GM23338 (cell line): ENCODE data around the gene CPLX1. TPM values are rescaled to one million over a fixed set of nuclear protein-coding genes. Genes with fewer than 3 reads are reported as not detected.

ENCODE experiments used
- ATAC-seq: fragments of 200-7000 bp; cut with Tn5 transposase; 3 replicates; pipeline ENCODE4 v1.9.1; 2020
- DNase-seq: peaks from one replicate; pipeline ENCODE4 v3.0.0-alpha.2; 2015; ENCODE audit warnings: low spot score
- H2AFZ ChIP-seq: fragments of 200-600 bp; sonication (generic); 2 replicates; pipeline ENCODE4 v1.8.0; 2016; ENCODE audit warnings: antibody characterized with exemption, mild to moderate bottlenecking, moderate library complexity
- H3F3A ChIP-seq: fragments of 200-600 bp; sonication (generic); replicated peaks from 2 replicates; pipeline ENCODE4 v1.8.0; 2017; ENCODE audit warnings: antibody characterized with exemption, mixed run types, low read depth
- H3K27ac ChIP-seq: fragments of 200-600 bp; sonication (generic); 2 replicates; pipeline ENCODE4 v1.6.1; 2016; ENCODE audit warnings: low read depth
- H3K27me3 ChIP-seq: fragments of 200-600 bp; sonication (generic); 2 replicates; pipeline ENCODE4 v1.8.0; 2016; ENCODE audit warnings: mild to moderate bottlenecking, mixed run types, moderate library complexity; ENCODE audit not compliant: insufficient read depth
- H3K36me3 ChIP-seq: fragments of 200-600 bp; sonication (generic); 2 replicates; pipeline ENCODE4 v1.8.0; 2016; ENCODE audit warnings: mild to moderate bottlenecking; ENCODE audit not compliant: insufficient read depth
- H3K4me1 ChIP-seq: fragments of 200-600 bp; sonication (generic); 2 replicates; pipeline ENCODE4 v1.8.0; 2016; ENCODE audit warnings: mild to moderate bottlenecking, moderate library complexity; ENCODE audit not compliant: insufficient read depth
- H3K4me2 ChIP-seq: fragments of 200-600 bp; sonication (generic); 2 replicates; pipeline ENCODE4 v1.7.1; 2017; ENCODE audit warnings: mixed run types
- H3K4me3 ChIP-seq: fragments of 200-600 bp; sonication (generic); 2 replicates; pipeline ENCODE4 v1.6.1; 2016; ENCODE audit warnings: mixed run types
- H3K79me2 ChIP-seq: fragments of 200-600 bp; sonication (generic); replicated peaks from 2 replicates; pipeline ENCODE4 v1.8.0; 2017; ENCODE audit warnings: mild to moderate bottlenecking; ENCODE audit not compliant: insufficient read depth
- H3K9me2 ChIP-seq: fragments of 200-600 bp; sonication (generic); 2 replicates; pipeline ENCODE4 v1.8.0; 2017; ENCODE audit not compliant: insufficient read depth
- H4K20me1 ChIP-seq: fragments of 200-600 bp; sonication (generic); replicated peaks from 2 replicates; pipeline ENCODE4 v1.8.0; 2017; ENCODE audit warnings: mild to moderate bottlenecking; ENCODE audit not compliant: insufficient read depth
- H3K27ac Mint-ChIP-seq: 2 replicates; pipeline ENCODE4 v1.8.0; 2020; ENCODE audit warnings: inconsistent platforms, mild to moderate bottlenecking, moderate library complexity, mixed read lengths
- H3K27me3 Mint-ChIP-seq: 3 replicates; pipeline ENCODE4 v1.8.0; 2022; ENCODE audit warnings: low read depth, mild to moderate bottlenecking, moderate library complexity, mixed read lengths, inconsistent platforms; ENCODE audit not compliant: insufficient read depth, poor library complexity
- H3K36me3 Mint-ChIP-seq: 3 replicates; pipeline ENCODE4 v1.8.0; 2021; ENCODE audit warnings: low read depth, mild to moderate bottlenecking, inconsistent platforms, moderate library complexity, mixed read lengths
- H3K4me1 Mint-ChIP-seq: 3 replicates; pipeline ENCODE4 v1.8.0; 2020; ENCODE audit warnings: mild to moderate bottlenecking, inconsistent platforms, mixed read lengths
- H3K4me3 Mint-ChIP-seq: 3 replicates; pipeline ENCODE4 v1.8.0; 2021; ENCODE audit warnings: moderate library complexity, mild to moderate bottlenecking, inconsistent platforms, mixed read lengths
- H3K9me3 Mint-ChIP-seq: 3 replicates; pipeline ENCODE4 v1.8.0; 2020; ENCODE audit warnings: moderate library complexity, mild to moderate bottlenecking, inconsistent platforms, mixed read lengths
- CTCF ChIP-seq, 2 experiments: fragments of 200-600 bp in 1 of 2; sonication (generic) in 1 of 2; conservative IDR thresholded peaks; 2 replicates each; pipeline versions ENCODE4 v1.5.1 to v1.6.1; 2016 to 2017; ENCODE audit warnings: antibody characterized with exemption in 2 of 2, low read depth in 2 of 2, mild to moderate bottlenecking in 2 of 2, moderate library complexity in 1 of 2
- ETS1 ChIP-seq: IDR thresholded peaks from 2 replicates; pipeline ENCODE4 v1.6.1; 2016; ENCODE audit warnings: antibody characterized with exemption
- EZH2 ChIP-seq: fragments of 200-600 bp; sonication (generic); IDR thresholded peaks from one replicate; pipeline ENCODE4 v1.8.0; 2017; ENCODE audit warnings: antibody characterized with exemption, mild to moderate bottlenecking, low read depth; ENCODE audit not compliant: unreplicated experiment
- EZH2phosphoT487 ChIP-seq: fragments of 200-600 bp; sonication (generic); IDR thresholded peaks from one replicate; pipeline ENCODE4 v1.8.1; 2018; ENCODE audit warnings: antibody characterized with exemption; ENCODE audit not compliant: unreplicated experiment
- NANOG ChIP-seq: IDR thresholded peaks from 2 replicates; pipeline ENCODE4 v1.6.1; 2016; ENCODE audit warnings: antibody characterized with exemption, borderline replicate concordance
- POLR2AphosphoS5 ChIP-seq: IDR thresholded peaks from 2 replicates; pipeline ENCODE4 v1.6.1; 2016; ENCODE audit warnings: antibody characterized with exemption, low read depth
- REST ChIP-seq: IDR thresholded peaks from one replicate; pipeline ENCODE4 v1.6.1; 2018; ENCODE audit warnings: antibody characterized with exemption; ENCODE audit not compliant: unreplicated experiment
- STAT1 ChIP-seq: IDR thresholded peaks from one replicate; pipeline ENCODE4 v1.6.1; 2016; ENCODE audit warnings: antibody characterized with exemption; ENCODE audit not compliant: unreplicated experiment
- ZNF331 ChIP-seq: fragments of 250-450 bp; sonication (Bioruptor Pico); IDR thresholded peaks from 2 replicates; pipeline ENCODE4 v1.5.0; 2020; ENCODE audit warnings: low read depth, mild to moderate bottlenecking, moderate library complexity
- polyA plus RNA-seq: library from polyadenylated mRNA; unstranded; fragments of >200 nt; fragmentation: Nextera tagmentation; extraction: Ambion mirVana; gene quantifications from 2 replicates; pipeline ENCODE4 v1.2.1, GENCODE V29; 2016
- total RNA-seq: library from RNA; depleted of rRNA; stranded (reverse); fragments of >200 nt; shearing (Covaris generic); gene quantifications from 2 replicates; pipeline ENCODE4 v1.2.3, GENCODE V29; 2014

CPLX1 gene
- total and polyA plus RNA-seq, 2 experiments from 2014 or later: 0.86 to 0.97 TPM

- no peak overlapping the region for H3K4me3 Mint-ChIP-seq
These were observed 53.2 kb downstream of the CPLX1 start for GRCh38 chr4:772776-773175.

GRCh38 chr4:772118-772517 lies 53.8 kb downstream of the CPLX1 start:
- Histone ChIP-seq H2AFZ (no peak overlapping the region), H3K27ac (no peak overlapping the region), H3K4me2 (no peak overlapping the region), H4K20me1 (peaks cover 65% of the 10 kb centered on the region), H3K36me3 (peaks cover 23% of the 10 kb centered on the region; the same call in 1 of the 2 replicates), H3K4me3 (no peak overlapping the region), H3F3A (peaks cover 32% of the 10 kb centered on the region), H3K79me2 (peaks cover 59% of the 10 kb centered on the region), H3K27me3 (no peaks in the 10 kb centered on the region), H3K9me2 (no peaks in the 10 kb centered on the region), H3K4me1 (peaks cover 7% of the 10 kb centered on the region)
- H3K4me3 Mint-ChIP-seq: no peak overlapping the region
- peaks cover 9% of the 10 kb centered on the region for H3K9me3 Mint-ChIP-seq
- H3K4me1 Mint-ChIP-seq: peaks cover 13% of the 10 kb centered on the region
- no peak overlapping the region for H3K27ac Mint-ChIP-seq
- peaks cover 11% of the 10 kb centered on the region for H3K27me3 Mint-ChIP-seq
- H3K36me3 Mint-ChIP-seq: peaks cover 66% of the 10 kb centered on the region
- ATAC-seq (no peak), DNase-seq (no peak)
- TF ChIP-seq STAT1 (no peak), EZH2 (no peak), NANOG (no peak), CTCF (conservative IDR thresholded peaks at IDR 0.05; ENCODE audit: low read depth in 2 of 2) (no peak), EZH2phosphoT487 (no peak), POLR2AphosphoS5 (no peak), REST (no peak), ETS1 (no peak), ZNF331 (no peak)

More at GRCh38 chr4:772776-773175, 53.2 kb downstream of the CPLX1 start:
- Histone ChIP-seq H3K4me3 (no peak overlapping the region), H2AFZ (no peak overlapping the region), H3F3A (peaks cover 30% of the 10 kb centered on the region), H3K9me2 (no peaks in the 10 kb centered on the region), H3K36me3 (peaks cover 23% of the 10 kb centered on the region; the same call in 1 of the 2 replicates), H3K27me3 (no peaks in the 10 kb centered on the region), H3K4me2 (no peak overlapping the region), H4K20me1 (peaks cover 65% of the 10 kb centered on the region), H3K4me1 (0 out of 2 replicates have a peak, but pooled peaks cover under 1% of the 10 kb centered on the region), H3K27ac (no peak overlapping the region), H3K79me2 (peaks cover 66% of the 10 kb centered on the region)
- Mint-ChIP-seq H3K36me3 (peaks cover 68% of the 10 kb centered on the region), H3K4me1 (peaks cover 6% of the 10 kb centered on the region; the same call in 2 of the 3 replicates), H3K27me3 (peaks cover 7% of the 10 kb centered on the region), H3K9me3 (peaks cover 9% of the 10 kb centered on the region), H3K27ac (no peak overlapping the region)
- ATAC-seq (no peak; the same call in 2 of the 3 replicates), DNase-seq (no peak)
- no peak for TF ChIP-seq ETS1
- no peak for TF ChIP-seq CTCF (conservative IDR thresholded peaks at IDR 0.05; ENCODE audit: low read depth in 2 of 2)
- no peak for TF ChIP-seq POLR2AphosphoS5
- no peak for TF ChIP-seq EZH2phosphoT487
